H1 (cell line): ENCODE data around the gene P2RY14.

Experiments
- ATF2 ChIP-seq: IDR thresholded peaks from 2 replicates; pipeline ENCODE4 v1.6.1; 2012; ENCODE audit warnings: low read length, inconsistent platforms
- ATF3 ChIP-seq: IDR thresholded peaks from 2 replicates; pipeline ENCODE4 v1.6.1; 2011; ENCODE audit warnings: low read depth, mild to moderate bottlenecking, low read length; ENCODE audit not compliant: insufficient read depth
- CHD1 ChIP-seq: IDR thresholded peaks from 2 replicates; pipeline ENCODE4 v1.6.1; 2012; ENCODE audit warnings: low read depth, low read length, improper control_type of control experiment
- CTCF ChIP-seq, 3 experiments: IDR thresholded peaks; 1 replicate in 2 of 3; 2 replicates in 1 of 3; pipeline versions ENCODE4 v1.5.1 to v1.6.1; 2011; ENCODE audit warnings: low read length in 3 of 3, mild to moderate bottlenecking in 3 of 3, inconsistent platforms in 2 of 3, low read depth in 1 of 3, moderate library complexity in 1 of 3; ENCODE audit not compliant: insufficient read depth in 1 of 3; ENCODE audit errors: control extremely low read depth in 1 of 3
- EGR1 ChIP-seq: IDR thresholded peaks from 2 replicates; pipeline ENCODE4 v1.6.1; 2011; ENCODE audit warnings: low read depth, low read length, borderline replicate concordance
- EP300 ChIP-seq, 2 experiments: IDR thresholded peaks; 1 replicate in 1 of 2; 2 replicates in 1 of 2; pipeline ENCODE4 v1.6.1; 2011 to 2012; ENCODE audit warnings: low read depth in 2 of 2, low read length in 2 of 2, mild to moderate bottlenecking in 2 of 2, borderline replicate concordance in 1 of 2, inconsistent platforms in 1 of 2, moderate library complexity in 1 of 2
- EZH2 ChIP-seq: fragments of 200-600 bp; sonication (generic); IDR thresholded peaks from 2 replicates; pipeline ENCODE4 v1.7.1; 2012; ENCODE audit warnings: low read depth, mild to moderate bottlenecking, moderate library complexity, low read length, inconsistent platforms; ENCODE audit not compliant: severe bottlenecking
- GABPA ChIP-seq: IDR thresholded peaks from 2 replicates; pipeline ENCODE4 v1.6.1; 2011; ENCODE audit warnings: mild to moderate bottlenecking, low read length, moderate library complexity, borderline replicate concordance; ENCODE audit not compliant: insufficient read depth
- JUND ChIP-seq: IDR thresholded peaks from 2 replicates; pipeline ENCODE4 v1.6.1; 2011; ENCODE audit warnings: mild to moderate bottlenecking, improper control_type of control experiment, low read length
- MAX ChIP-seq: IDR thresholded peaks from 2 replicates; pipeline ENCODE4 v1.6.1; 2012; ENCODE audit warnings: inconsistent platforms
- POLR2A ChIP-seq, 2 experiments: IDR thresholded peaks; 1 replicate in 1 of 2; 2 replicates in 1 of 2; pipeline ENCODE4 v1.6.1; 2011; ENCODE audit warnings: low read depth in 2 of 2, low read length in 2 of 2, mild to moderate bottlenecking in 2 of 2; ENCODE audit errors: control extremely low read depth in 1 of 2
- POLR2AphosphoS5 ChIP-seq: IDR thresholded peaks from 2 replicates; pipeline ENCODE4 v1.6.1; 2011; ENCODE audit warnings: low read depth, low read length
- RAD21 ChIP-seq, 2 experiments: IDR thresholded peaks in 1 of 2; conservative IDR thresholded peaks in 1 of 2; 2 replicates each; pipeline ENCODE4 v1.6.1; 2011; ENCODE audit warnings: low read depth in 2 of 2, low read length in 2 of 2, improper control_type of control experiment in 1 of 2, inconsistent platforms in 1 of 2, mild to moderate bottlenecking in 1 of 2, moderate library complexity in 1 of 2
- SP4 ChIP-seq: IDR thresholded peaks from 2 replicates; pipeline ENCODE4 v1.6.1; 2012; ENCODE audit warnings: low read length, inconsistent platforms

GRCh38 chr3:151285940-151286339, 7.6 kb upstream of the P2RY14 start:
- no peak for TF ChIP-seq GABPA
- TF ChIP-seq EP300 (IDR thresholded peaks at IDR 0.05; ENCODE audit: borderline replicate concordance in 1 of 2, low read depth in 2 of 2, low read length in 2 of 2): no peak
- TF ChIP-seq POLR2A (IDR thresholded peaks at IDR 0.05; ENCODE audit: control extremely low read depth in 1 of 2, low read depth in 2 of 2, low read length in 2 of 2): no peak
- TF ChIP-seq POLR2AphosphoS5: 0 out of 2 replicates have a peak, but pooled peaks have one; percentile 34
- no peak for TF ChIP-seq EZH2
- TF ChIP-seq CTCF (IDR thresholded peaks at IDR 0.05; ENCODE audit: control extremely low read depth in 1 of 3, insufficient read depth in 1 of 3, low read depth in 1 of 3, low read length in 3 of 3): no peak
- no peak for TF ChIP-seq JUND
- TF ChIP-seq EGR1: no peak
- TF ChIP-seq CHD1: no peak
- no peak for TF ChIP-seq ATF3
- TF ChIP-seq MAX: no peak
- no peak for TF ChIP-seq RAD21 (IDR thresholded peaks at IDR 0.05 in 1 of 2, conservative IDR thresholded peaks at IDR 0.05 in 1 of 2; ENCODE audit: low read depth in 2 of 2, low read length in 2 of 2)
- TF ChIP-seq ATF2: no peak
- TF ChIP-seq SP4: no peak
